Activated T-helper 2 cell treated with anti-CD3 and anti-CD28 coated beads, Interferon-gamma antibody, Interleukin-2, Interleukin-4, amounts not matched to agents 10 μg/mL and 5 μg/mL and 100 μg/mL, durations not matched to agents 14 hours and 24 hours and 36 hours (primary cell): ENCODE data around the gene RBM34. TPM values are rescaled to one million over a fixed set of nuclear protein-coding genes. Genes with fewer than 3 reads are reported as not detected.
"Not testable (repeated sequence)": the region's sequence is repeated elsewhere in the genome, so short reads cannot be mapped to it uniquely, and the experiment has no call there.

ENCODE experiments used
- DNase-seq: peaks from one replicate; pipeline ENCODE4 v3.0.0; 2021; ENCODE audit warnings: low spot score
- H3K27ac Mint-ChIP-seq: one replicate; pipeline ENCODE4 v1.8.0; 2021; ENCODE audit warnings: mixed read lengths
- H3K27me3 Mint-ChIP-seq: one replicate; pipeline ENCODE4 v1.8.0; 2021; ENCODE audit warnings: low read depth, mixed read lengths
- H3K36me3 Mint-ChIP-seq: one replicate; pipeline ENCODE4 v1.8.0; 2021; ENCODE audit warnings: low read depth, mixed read lengths
- H3K4me1 Mint-ChIP-seq: one replicate; pipeline ENCODE4 v1.8.0; 2021; ENCODE audit warnings: low read depth, mixed read lengths
- H3K4me3 Mint-ChIP-seq: one replicate; pipeline ENCODE4 v1.8.0; 2021; ENCODE audit warnings: low read depth, mild to moderate bottlenecking, moderate library complexity, mixed read lengths
- H3K9me3 Mint-ChIP-seq: one replicate; pipeline ENCODE4 v1.8.0; 2021; ENCODE audit warnings: mixed read lengths
- intact Hi-C: fragments of 100-400 bp; cut with micrococcal nuclease; formaldehyde crosslinking; loops from one replicate; pipeline ENCODE4 v1.15.1; 2023
- total RNA-seq: library from RNA; stranded (reverse); gene quantifications from 2 replicates; pipeline ENCODE4 v1.2.3, GENCODE V29; 2022

The RBM34 gene
- total RNA-seq, 1 donor from 2014 or later: 125 TPM

DNA sequence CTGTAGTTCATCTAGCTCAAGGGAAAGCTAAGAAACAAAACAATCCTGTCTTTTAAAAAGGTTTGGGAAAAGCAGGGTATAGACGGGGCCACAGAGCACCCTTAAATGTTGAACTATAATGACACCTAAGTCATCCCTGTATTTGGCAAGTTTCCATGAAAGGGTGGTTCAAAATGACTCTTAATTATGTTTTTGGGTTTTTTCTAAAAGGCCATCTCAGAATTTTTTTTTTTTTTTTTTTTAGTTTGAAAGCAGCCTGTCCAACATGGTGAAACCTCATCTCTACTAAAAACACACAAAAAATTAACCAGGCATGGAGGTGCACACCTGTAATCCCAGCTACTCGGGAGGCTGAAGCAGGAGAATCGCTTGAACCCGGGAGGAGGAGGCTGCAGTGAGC lies 54.6 kb downstream of the RBM34 start:
- intact Hi-C loops: loop anchor here (10.0 kb wide), 2 partner anchors 138 to 398 kb away; partner anchors contain the start of gene B3GALNT2
- Mint-ChIP-seq H3K4me3 (no peak overlapping the region), H3K27ac (peak overlapping the region; percentile 57), H3K4me1 (peaks cover 28% of the 10 kb centered on the region), H3K27me3 (no peaks in the 10 kb centered on the region), H3K9me3 (no peaks in the 10 kb centered on the region), H3K36me3 (peaks cover 54% of the 10 kb centered on the region)
- no peak for DNase-seq

DNA sequence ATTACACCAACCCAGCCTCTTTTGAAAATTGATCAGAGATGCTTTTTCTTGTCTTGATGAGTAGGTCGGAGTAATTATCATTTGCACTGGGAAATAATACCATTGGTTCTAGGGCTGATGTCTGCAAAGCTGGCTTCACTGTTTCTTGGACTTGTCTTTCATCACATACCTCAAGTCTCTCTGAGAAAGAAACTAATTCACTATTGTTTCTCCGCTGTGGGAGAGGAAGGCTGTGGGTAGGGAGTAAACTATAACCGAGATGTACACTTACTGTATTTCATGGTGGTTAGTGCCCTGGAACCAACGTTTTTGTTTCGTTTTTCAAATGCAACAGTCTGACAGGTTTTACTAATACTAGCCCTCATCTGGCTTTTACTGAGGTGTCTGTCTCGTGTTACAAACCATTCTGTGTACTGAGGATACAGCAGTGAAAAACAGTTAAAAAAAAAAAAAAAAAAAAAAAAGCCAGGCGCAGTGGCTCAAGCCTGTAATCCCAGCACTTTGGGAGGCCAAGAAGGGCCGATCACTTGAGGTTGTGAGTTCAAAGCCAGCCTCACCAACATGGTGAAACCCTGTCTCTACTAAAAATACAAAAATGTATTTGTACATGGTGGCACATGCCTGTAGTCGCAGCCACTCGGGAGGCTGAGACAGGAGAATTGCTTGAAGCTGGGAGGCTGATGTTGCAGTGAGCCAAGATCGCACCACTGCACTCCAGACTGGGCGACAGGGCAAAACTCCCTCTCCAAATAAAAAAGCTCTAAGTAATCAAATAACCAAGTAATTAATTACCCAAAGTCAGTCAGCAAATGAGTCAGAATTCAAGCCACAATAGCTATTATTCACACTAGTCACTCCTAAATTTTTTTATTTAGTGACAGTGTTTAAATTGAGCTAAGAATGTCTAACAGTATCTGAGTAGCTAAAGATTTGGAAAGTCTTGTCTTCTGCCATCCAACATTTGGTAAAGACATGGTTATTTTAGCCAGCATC lies 55.7 kb downstream of the RBM34 start:
- intact Hi-C loops: loop anchor here (1.0 to 10.0 kb wide), 5 partner anchors 21 to 617 kb away; partner anchors contain the start of gene B3GALNT2
- no peaks in the 10 kb centered on the region for H3K27me3 Mint-ChIP-seq
- DNase-seq: no peak
- peak overlapping the region; percentile 85 for H3K27ac Mint-ChIP-seq
- H3K36me3 Mint-ChIP-seq: peaks cover 42% of the 10 kb centered on the region
- H3K4me3 Mint-ChIP-seq: peak overlapping the region; percentile 38
- H3K4me1 Mint-ChIP-seq: peaks cover 28% of the 10 kb centered on the region
- H3K9me3 Mint-ChIP-seq: no peaks in the 10 kb centered on the region

DNA sequence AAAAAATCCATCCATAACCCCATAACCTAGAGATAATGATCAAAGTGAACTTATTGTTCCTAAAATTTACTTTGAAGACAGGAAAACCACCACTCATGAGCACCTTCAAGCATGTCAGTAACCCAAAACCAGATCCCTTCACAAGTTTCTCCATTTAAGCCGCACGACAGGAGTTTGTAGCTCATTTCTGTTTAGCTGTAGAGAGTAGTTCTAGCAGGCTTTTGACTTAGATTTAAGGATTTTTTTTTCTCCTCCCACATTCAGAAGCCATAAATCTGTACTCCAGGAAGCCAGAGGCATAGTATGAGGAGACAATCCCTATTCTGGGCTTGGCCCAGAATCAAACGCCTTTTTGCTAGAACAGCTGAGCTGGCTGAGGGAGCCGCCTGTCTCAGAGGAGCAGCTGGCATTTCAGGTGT lies 58.0 kb downstream of the RBM34 start:
- no peak overlapping the region for H3K27ac Mint-ChIP-seq
- no peaks in the 10 kb centered on the region for H3K27me3 Mint-ChIP-seq
- intact Hi-C loops: loop anchor here (10.0 kb wide), 2 partner anchors 142 to 402 kb away; partner anchors contain the start of gene B3GALNT2
- no peaks in the 10 kb centered on the region for H3K9me3 Mint-ChIP-seq
- H3K36me3 Mint-ChIP-seq: peaks cover 20% of the 10 kb centered on the region
- peaks cover 24% of the 10 kb centered on the region for H3K4me1 Mint-ChIP-seq
- no peak overlapping the region for H3K4me3 Mint-ChIP-seq
- no peak for DNase-seq

- peaks cover 24% of the 10 kb centered on the region for H3K4me1 Mint-ChIP-seq
- no peaks in the 10 kb centered on the region for H3K9me3 Mint-ChIP-seq
- no peak overlapping the region for H3K4me3 Mint-ChIP-seq
- no peak for DNase-seq
- H3K36me3 Mint-ChIP-seq: peaks cover 12% of the 10 kb centered on the region
- intact Hi-C loops: loop anchor here (10.0 kb wide), 2 partner anchors 143 to 403 kb away; partner anchors contain the start of gene B3GALNT2
- H3K27me3 Mint-ChIP-seq: no peaks in the 10 kb centered on the region
- H3K27ac Mint-ChIP-seq: no peak overlapping the region
Measured at GRCh38 chr1:235102259-235102582, 58.8 kb downstream of the RBM34 start.

DNA sequence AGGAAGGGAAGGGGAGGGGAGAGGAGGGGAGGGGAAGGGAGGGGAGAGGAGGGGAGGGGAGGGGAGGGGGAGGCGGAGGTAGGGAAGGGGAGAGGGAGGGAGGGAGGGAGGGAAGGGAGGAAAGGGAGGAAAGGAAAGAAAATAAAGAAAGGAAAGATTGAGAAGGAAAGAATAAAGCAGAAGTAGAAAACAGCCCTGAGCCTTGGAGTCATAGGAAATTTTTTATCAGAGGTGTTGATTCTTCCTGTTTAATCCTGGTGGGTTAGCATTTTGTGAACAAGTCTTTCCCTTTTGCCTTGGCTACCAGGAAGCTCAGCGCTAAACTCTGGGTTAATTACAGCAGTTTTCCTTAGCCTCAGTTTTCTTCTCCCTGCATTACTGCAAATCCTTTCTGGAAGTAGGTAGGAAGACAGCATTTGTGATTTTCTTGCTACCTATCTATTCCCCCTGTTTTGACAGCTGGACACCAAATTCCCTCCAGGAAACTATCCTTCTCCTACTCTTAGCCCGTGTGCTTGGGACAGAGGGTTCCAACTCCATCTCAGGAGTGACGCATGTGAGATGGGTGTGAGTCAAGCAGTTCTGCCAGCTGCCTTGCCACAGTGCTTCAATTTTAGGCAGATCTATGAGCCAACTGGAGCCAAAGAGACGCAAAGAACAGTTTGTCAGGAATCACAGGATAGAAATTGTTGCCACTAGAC lies 59.3 kb downstream of the RBM34 start:
- DNase-seq: no peak
- no peak overlapping the region for H3K27ac Mint-ChIP-seq
- H3K27me3 Mint-ChIP-seq: no peaks in the 10 kb centered on the region
- H3K4me1 Mint-ChIP-seq: peaks cover 21% of the 10 kb centered on the region
- intact Hi-C loops: loop anchor here (10.0 kb wide), 2 partner anchors 143 to 403 kb away; partner anchors contain the start of gene B3GALNT2
- no peak overlapping the region for H3K4me3 Mint-ChIP-seq
- H3K36me3 Mint-ChIP-seq: peaks cover 7% of the 10 kb centered on the region
- H3K9me3 Mint-ChIP-seq: no peaks in the 10 kb centered on the region

DNA sequence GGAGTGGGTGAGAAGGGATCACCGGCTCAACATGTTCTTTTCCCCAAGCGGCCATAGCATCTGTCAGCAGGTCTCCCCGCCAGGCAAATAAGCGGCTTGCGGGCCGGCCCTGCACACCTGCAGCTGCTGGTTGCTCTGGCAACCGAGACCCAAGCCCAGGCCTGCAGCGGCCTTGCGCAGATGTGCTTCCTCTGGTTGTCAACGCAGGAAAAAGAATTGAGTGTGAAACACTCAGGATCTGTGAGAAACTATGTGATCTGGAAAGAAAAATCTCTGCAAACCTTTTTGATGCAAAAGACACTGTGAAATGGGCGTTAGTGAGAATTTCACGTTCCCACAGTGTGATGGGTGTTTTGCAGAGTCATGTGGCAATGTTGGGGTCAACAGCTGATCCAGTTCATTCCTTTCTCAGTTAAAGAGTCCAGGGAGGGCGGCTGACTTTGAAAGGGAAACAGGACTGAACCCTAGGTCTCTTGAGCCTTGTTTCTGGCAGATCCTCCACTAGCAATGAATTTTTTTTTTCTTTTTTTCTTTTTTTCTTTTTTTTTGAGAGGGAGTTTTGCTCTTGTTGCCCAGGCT lies 60.8 kb downstream of the RBM34 start:
- intact Hi-C loops: loop anchor here (10.0 kb wide), 2 partner anchors 145 to 405 kb away; partner anchors contain the start of gene B3GALNT2
- no peaks in the 10 kb centered on the region for H3K9me3 Mint-ChIP-seq
- no peak overlapping the region for H3K27ac Mint-ChIP-seq
- H3K4me3 Mint-ChIP-seq: no peak overlapping the region
- DNase-seq: no peak
- peaks cover 19% of the 10 kb centered on the region for H3K4me1 Mint-ChIP-seq
- H3K27me3 Mint-ChIP-seq: peaks cover 1% of the 10 kb centered on the region
- H3K36me3 Mint-ChIP-seq: peaks cover 2% of the 10 kb centered on the region

GRCh38 chr1:235098991-235099390 lies 62.1 kb downstream of the RBM34 start:
- Mint-ChIP-seq H3K4me3 (no peak overlapping the region), H3K9me3 (no peaks in the 10 kb centered on the region), H3K27me3 (peaks cover 1% of the 10 kb centered on the region), H3K27ac (no peak overlapping the region), H3K4me1 (peaks cover 8% of the 10 kb centered on the region), H3K36me3 (no peaks in the 10 kb centered on the region)
- no peak for DNase-seq
- intact Hi-C loops: no loop called here

- Mint-ChIP-seq H3K27ac (no peak overlapping the region), H3K36me3 (no peaks in the 10 kb centered on the region), H3K9me3 (no peaks in the 10 kb centered on the region), H3K27me3 (peaks cover 1% of the 10 kb centered on the region), H3K4me3 (no peak overlapping the region), H3K4me1 (peaks cover 8% of the 10 kb centered on the region)
- intact Hi-C loops: no loop called here
- DNase-seq: no peak
Measured at GRCh38 chr1:235098547-235098946, 62.5 kb downstream of the RBM34 start.

DNA sequence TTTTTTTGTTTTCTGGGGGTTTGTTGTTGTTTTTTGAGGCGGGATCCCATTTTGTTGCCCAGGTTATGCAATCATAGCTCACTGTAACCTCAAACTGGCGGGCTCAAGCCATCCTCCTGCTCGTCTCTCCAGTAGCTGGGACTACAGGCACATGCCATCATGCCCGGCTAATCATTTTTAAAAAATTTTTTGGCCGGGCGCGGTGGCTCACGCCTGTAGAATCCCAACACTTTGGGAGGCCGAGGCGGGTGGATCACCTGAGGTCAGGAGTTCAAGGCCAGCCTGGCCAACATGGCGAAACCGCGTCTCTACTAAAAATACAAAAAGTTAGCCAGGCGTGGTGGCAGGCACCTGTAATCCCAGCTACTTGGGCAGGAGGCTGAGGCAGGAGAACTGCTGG lies 63.5 kb downstream of the RBM34 start:
- DNase-seq, H3K27me3 Mint-ChIP-seq, H3K27ac Mint-ChIP-seq, H3K36me3 Mint-ChIP-seq, H3K9me3 Mint-ChIP-seq, H3K4me1 Mint-ChIP-seq, H3K4me3 Mint-ChIP-seq, intact Hi-C loops: not testable (repeated sequence)

DNA sequence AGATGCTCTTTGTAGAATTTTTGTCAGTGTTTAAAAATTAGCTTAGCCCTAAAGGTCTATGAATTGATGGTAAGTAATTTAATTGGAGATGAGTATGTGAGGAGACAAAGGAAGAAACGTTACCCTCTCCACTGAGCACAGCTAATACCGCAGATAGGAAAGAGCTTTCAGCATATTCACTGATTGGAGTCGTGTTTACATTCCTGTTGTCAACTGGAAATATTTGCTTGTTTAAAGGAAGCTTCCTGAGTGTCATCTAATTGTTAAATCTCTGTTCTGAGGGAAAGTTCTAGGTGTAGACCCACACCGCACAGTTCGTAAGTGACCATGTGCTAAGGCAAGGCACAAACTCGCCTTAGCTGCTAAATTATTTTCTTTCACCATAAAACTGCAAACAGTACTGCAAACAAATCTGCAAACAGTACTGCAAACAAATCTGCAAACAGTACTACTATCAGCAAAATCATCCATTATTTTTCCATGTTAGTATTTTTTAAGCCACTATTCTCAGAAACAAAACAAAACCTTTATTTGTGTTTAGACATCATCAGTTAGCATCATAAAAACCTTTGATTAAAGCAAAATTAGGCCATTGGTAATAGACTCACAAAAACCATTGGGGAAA lies 65.0 kb downstream of the RBM34 start:
- Mint-ChIP-seq H3K27me3 (peaks cover 1% of the 10 kb centered on the region), H3K36me3 (no peaks in the 10 kb centered on the region), H3K9me3 (no peaks in the 10 kb centered on the region), H3K4me3 (no peak overlapping the region), H3K4me1 (peaks cover 6% of the 10 kb centered on the region), H3K27ac (no peak overlapping the region)
- no peak for DNase-seq
- intact Hi-C loops: no loop called here

DNA sequence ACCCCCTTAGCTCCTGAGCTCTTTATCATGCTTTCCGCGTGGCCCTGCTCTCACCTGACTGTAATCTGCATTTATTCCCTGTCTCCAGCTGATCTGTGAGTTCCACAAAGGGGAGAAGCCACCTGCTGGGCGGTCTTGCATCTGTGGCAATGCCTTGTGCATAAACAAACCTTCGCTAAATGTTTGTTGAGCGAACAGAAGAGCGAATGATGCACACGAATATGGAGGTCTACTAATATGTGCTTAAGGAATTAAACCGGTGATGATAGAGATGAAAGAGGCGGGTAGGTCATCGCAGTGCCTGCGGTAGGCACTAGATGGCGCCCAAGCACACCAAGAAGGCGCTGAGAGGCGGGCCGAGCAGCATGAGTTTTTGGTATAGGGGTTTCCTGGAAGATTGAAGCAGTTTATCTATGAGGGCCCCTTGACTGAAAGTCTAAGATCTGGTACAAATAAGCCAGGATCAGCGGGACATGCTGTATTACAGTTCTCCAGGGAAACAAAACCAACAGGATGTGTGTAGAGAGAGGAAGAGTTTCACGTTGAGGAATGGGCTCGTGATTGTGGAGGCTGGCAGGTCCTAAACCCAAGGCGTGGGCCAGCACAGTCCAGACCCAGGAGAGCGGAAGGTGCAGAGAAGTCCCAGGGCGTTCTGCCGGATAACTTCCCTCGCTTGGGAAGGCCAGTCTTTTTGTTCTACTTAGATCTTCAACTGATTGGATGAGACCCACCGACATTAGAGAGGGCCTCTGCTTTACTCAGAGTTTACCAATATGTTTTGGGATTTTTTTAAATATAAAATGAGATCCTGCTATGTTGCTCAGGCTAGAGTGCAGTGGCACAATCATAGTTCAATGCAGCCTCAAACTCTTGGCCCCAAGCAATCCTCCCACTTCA lies 67.1 kb downstream of the RBM34 start:
- H3K4me3 Mint-ChIP-seq: no peak overlapping the region

More for the DNA sequence above, 67.1 kb downstream of the RBM34 start:
- intact Hi-C loops: no loop called here
- Mint-ChIP-seq H3K9me3 (no peaks in the 10 kb centered on the region), H3K27me3 (peaks cover 1% of the 10 kb centered on the region), H3K27ac (peak overlapping the region; percentile 46), H3K36me3 (no peaks in the 10 kb centered on the region), H3K4me1 (peaks cover 12% of the 10 kb centered on the region)
- peak; percentile 76 for DNase-seq
